GM19023 (cell line): ENCODE measurements around the gene UGT1A4.
"Not testable (repeated sequence)": the region's sequence is repeated elsewhere in the genome, so short reads cannot be mapped to it uniquely, and the experiment has no call there.

Source experiments
- ATAC-seq: cut with Tn5 transposase; IDR thresholded peaks from one replicate; pipeline ENCODE4 v1.9.1; 2021; ENCODE audit warnings: mild to moderate bottlenecking, moderate library complexity; ENCODE audit not compliant: unreplicated experiment

UGT1A4 gene

GRCh38 chr2:233746475-233747282 lies 28.1 kb downstream of the UGT1A4 start:
- no peak for ATAC-seq

DNA sequence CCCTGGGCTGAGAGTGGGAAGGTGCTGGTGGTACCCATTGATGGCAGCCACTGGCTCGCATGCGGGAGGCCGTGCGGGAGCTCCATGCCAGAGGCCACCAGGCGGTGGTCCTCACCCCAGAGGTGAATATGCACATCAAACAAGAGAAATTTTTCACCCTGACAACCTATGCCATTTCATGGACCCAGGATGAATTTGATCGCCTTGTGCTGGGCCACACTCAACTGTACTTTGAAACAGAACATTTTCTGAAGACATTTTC lies 28.7 kb downstream of the UGT1A4 start:
- no peak for ATAC-seq

DNA sequence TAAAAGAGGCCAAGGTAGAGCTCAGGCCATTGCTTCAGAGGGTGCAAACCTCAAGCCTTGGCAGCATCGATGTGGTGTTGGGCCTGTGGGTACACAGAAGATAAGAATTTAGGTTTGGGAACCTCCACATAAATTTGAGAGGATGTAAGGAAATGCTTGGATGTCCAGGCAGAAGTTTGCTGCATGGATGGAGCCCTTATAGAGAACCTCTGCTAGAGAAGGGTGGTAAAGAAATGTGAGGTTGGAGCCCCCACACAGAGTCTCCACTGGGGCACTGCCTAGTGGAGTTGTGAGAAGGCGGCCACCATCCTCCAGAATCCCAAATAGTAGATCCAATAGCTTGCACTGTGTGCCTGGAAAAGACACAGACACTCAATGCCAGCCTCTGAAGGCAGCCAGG lies 32.2 kb downstream of the UGT1A4 start:
- ATAC-seq: not testable (repeated sequence)

DNA sequence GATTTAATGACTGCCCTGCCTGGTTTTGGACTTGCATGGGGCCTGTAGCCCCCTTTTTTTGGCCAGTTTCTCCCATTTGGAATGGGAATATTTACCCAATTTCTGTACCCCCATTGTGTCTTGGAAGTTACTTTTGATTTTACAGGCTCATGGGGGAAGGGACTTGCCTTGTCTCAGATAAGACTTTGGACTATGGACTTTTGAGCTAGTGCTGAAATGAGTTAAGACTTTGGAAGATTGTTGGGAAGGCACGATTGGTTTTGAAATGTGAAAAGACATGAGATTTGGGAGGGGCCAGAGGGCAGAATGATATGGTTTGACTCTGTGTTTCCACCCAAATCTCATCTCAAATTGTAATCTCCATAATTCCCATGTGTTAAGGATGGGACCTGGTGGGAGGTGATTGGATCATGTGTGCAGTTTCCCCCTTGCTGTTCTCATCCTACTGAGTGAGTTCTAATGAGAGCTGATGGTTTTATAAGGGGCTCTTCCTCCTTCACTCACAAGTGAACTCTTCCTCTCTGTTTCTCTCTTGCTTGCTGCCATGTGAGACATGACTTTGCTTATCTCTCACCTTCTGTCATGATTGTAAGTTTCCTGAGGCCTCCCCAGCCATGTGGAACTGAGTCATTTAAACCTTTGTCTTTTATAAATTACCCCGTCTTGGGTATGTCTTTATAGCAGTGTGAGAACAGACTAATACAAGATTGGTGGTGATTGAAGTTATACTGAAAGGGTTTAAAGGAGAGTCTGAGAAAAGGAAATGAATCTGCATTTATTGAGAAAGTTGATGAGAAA lies 32.9 kb downstream of the UGT1A4 start:
- not testable (repeated sequence) for ATAC-seq

DNA sequence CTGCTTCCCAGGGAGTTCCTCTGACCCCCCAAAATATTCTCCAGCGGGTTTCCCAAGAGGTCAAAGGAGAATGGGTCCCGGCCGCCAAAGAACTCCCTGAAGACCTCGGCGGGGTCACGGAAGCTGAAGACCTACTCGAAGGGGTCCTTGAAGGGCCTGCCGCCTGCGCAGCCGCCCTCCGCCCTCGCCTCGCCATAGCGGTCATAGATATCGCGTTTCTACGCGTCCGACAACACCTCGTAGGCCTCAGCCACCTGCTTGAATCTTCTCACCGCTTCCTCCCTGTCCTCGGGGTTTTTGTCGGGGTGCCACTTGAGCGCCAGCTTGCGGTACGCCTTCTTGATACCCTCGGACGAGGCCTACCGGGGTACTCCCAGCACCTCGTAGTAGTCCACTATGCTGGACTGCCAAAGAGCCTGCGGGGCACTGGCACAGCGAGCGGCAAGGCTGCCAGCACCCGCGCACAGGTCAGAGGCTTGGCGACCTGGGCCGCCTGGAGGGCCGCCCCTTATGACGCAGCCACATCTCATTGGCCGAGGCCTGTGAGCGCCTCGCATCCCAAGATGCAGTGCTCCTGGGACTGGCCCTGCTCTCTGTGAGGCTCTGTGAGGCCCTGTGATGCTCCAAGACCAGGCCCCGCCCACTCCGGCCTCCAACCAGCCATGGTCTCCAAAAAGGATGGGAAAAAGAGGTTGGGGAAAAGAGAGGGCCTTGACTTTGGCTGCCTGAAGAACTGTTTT lies 36.5 kb downstream of the UGT1A4 start:
- no peak for ATAC-seq

- ATAC-seq: no peak
Observed at GRCh38 chr2:233756429-233757081, 38.0 kb downstream of the UGT1A4 start.

DNA sequence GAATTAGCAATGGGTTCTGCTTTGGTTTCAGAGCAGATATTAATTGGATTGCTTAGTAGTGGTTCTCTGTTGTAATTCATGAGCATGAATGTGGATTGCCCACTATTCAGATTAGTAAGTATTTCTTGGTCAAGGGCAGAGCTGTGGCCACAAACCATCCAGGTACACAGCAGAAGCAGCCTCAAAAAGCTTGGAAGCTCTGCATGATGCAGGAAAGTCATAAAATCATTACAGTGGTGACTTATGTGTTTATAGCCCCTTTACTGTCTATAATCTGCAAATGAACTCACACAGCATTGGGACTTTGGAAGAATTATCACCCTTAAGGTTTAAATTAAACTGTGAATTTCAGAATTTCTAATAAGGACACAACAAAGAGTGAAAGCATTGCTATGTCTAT lies 39.6 kb downstream of the UGT1A4 start:
- no peak for ATAC-seq

DNA sequence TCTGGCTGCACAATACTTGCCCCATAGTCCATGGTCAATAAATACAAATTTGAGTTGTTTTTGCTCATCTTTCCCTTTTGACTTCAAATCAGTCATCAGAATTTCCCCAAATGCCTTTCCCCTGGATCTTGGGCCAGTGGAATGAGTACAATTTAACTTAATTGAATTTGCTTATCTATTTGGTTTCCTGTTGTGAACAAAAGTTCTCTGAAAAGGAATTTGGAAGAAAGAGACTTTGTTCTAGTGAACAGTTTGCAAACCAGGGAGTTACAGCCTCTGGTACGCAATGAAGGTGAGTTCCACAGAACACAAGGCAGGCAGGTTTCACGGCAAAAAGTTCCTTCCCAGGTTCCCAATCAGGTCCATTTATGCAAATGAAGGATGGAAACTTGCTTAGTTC lies 40.3 kb downstream of the UGT1A4 start:
- ATAC-seq: no peak

DNA sequence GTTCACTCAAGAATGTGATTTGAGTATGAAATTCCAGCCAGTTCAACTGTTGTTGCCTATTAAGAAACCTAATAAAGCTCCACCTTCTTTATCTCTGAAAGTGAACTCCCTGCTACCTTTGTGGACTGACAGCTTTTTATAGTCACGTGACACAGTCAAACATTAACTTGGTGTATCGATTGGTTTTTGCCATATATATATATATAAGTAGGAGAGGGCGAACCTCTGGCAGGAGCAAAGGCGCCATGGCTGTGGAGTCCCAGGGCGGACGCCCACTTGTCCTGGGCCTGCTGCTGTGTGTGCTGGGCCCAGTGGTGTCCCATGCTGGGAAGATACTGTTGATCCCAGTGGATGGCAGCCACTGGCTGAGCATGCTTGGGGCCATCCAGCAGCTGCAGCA lies 41.5 kb downstream of the UGT1A4 start, which contains the start of gene UGT1A1:
TSS of gene UGT1A1 (plus strand) at position 228 of the 400 bp plus-strand sequence. CDS start at position 246, 18 bp downstream.
- ATAC-seq: no peak

DNA sequence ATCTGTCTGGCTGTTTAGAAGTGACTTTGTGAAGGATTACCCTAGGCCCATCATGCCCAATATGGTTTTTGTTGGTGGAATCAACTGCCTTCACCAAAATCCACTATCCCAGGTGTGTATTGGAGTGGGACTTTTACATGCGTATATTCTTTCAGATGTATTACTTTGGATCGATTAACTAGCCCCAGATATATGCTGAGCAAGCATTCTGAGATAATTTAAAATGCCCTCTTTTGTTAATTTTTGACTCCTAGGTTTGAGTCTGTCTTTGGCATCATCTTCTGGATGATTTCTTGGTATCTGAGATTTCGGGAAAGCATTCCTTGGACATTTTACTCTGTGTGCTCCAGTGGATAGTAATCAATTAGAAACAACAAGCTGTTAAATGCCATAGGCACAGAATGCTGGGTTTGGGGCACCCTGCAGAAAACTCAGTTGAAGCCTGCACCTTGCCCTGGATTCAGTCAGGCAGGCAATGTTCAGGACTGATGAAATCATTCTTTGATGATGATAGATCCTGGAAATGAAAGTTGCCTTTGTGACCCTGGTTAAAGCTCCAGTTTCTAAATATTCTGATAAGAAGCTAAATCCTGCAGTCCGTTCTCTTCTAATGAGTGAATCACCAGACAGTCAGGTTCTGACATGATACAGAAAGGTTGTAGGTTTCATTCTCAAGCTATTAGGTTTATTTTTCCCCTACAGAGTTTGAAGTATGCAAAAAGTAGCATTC lies 42.7 kb downstream of the UGT1A4 start:
- no peak for ATAC-seq

- ATAC-seq: no peak
Observed at GRCh38 chr2:233764264-233764663, 45.7 kb downstream of the UGT1A4 start.

GRCh38 chr2:233764761-233765160 lies 46.2 kb downstream of the UGT1A4 start:
- ATAC-seq: no peak

DNA sequence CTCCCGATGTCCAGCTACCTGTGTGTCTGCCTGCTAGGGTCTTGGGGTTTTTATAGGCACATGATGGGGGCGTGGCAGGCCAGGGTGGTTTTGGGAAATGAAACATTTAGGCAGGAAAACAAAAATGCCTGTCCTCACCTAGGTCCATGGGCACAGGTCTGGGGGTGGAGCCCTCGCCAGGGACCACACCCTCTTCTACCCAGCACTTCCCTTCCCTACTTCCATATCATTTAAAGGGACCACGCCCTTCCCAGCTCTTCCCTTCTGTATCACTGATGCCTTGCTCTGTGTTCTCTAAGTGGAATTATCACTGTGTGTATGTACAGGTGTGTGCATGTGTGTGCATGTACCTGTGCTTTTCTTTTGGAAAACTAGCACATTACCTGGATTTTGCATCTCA lies 47.9 kb downstream of the UGT1A4 start:
- no peak for ATAC-seq

GRCh38 chr2:233768076-233768475 lies 49.5 kb downstream of the UGT1A4 start:
- ATAC-seq: no peak

DNA sequence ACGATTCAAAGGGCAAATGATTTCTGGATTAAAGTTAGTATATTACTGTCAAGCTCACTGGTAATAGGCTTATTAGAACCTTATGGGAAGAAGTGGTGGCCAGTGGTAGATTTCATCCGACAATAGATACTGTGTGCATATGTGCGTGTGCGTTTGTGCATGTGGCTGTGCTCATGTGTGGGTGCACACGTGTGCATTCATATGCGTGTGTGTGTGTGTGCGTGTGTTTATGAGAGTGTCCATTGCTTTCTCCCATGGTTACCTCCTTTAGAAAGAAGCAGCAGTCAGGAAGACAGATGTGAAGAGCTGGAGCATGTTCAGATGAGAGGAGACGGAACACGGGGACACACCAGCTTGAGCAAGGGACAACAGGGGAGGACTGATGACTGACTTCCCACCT lies 50.7 kb downstream of the UGT1A4 start:
- ATAC-seq: no peak

GRCh38 chr2:233772153-233772552 lies 53.6 kb downstream of the UGT1A4 start:
- ATAC-seq: no peak

GRCh38 chr2:233772583-233772982 lies 54.0 kb downstream of the UGT1A4 start:
- ATAC-seq: no peak

- ATAC-seq: no peak
Observed at GRCh38 chr2:233773854-233774253, 55.3 kb downstream of the UGT1A4 start.

DNA sequence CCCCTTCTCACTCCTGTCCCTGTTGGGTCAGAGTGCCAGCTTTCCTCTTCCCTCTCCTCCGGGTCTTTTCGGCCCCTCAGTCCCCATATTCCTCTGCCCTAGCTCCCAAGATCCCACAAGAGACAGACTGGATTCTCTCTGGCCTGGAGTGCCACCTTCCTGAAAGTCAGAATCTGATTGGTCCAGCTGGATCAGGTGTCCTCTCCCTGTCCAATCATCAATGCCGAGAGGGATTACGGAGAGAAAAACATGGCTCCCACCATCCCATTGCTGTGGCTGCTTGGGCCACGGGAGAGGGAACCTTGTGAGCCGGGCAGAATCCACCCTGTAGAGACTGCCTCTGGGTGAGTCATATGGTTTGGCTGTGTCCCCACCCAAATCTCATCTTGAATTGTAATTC lies 56.9 kb downstream of the UGT1A4 start:
- ATAC-seq: no peak

GRCh38 chr2:233778030-233778429 lies 59.5 kb downstream of the UGT1A4 start, which contains the start of gene MROH2A:
Gene MROH2A (plus strand): TSS chr2:233778330. CDS start chr2:233779359, 1,029 bp downstream.
- no peak for ATAC-seq
